Sciatic nerve (tissue), 2 donors: ENCODE data around the gene ANKLE1. TPM values are rescaled to one million over a fixed set of nuclear protein-coding genes. Genes with fewer than 3 reads are reported as not detected.
A peak's percentile ranks its signal among the peaks of the same experiment; 100 is the strongest.

Experiments used
- ATAC-seq: fragments of 200-7000 bp; cut with Tn5 transposase; one replicate; pipeline ENCODE4 v1.9.1; 2020; ENCODE audit warnings: mild to moderate bottlenecking, moderate library complexity
- DNase-seq: peaks from one replicate; pipeline ENCODE4 v3.0.0-alpha.2; 2020; ENCODE audit warnings: low spot score
- intact Hi-C: fragments of 100-400 bp; cut with DNase I; formaldehyde crosslinking; loops from one replicate; pipeline ENCODE4 v1.14.2; 2022
- total RNA-seq: library from RNA; stranded (reverse); fragmentation: NEBNext Ultra II Directional; extraction: Animal tissue kit (Norgen Biotek cat#: 25700); gene quantifications from one replicate; pipeline ENCODE4 v1.2.1, GENCODE V29; 2021
- donor health status: DM: no; HTN: no; CAD: no.
- donor health status: DM: no; HTN: no; CAD: no.

Gene ANKLE1
- total RNA-seq, 1 donor from 2014 or later, result 1.7 TPM

DNA sequence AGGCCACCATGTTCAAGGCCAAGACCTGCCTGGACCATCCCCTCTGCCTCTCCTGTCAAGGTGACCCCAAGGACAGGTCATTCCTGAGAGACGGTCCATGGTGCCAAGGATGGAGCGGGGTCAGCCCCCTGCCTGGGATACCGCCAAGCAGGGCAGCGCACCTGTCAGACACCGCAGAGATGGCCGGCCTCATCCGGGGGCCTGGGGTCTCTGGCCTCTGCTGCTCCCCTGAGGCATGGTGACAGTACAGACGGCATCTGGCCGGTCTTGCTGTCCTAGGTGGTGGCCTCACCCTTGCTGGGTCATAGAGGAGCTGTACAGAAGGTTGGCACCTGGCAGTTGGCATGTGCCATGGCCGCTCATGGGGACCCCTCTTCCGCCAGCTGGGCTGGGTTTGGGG is 38.7 kb downstream of the ANKLE1 start:
- ATAC-seq, result no peak
- intact Hi-C loops, result no loop called here
- no peak for DNase-seq

DNA sequence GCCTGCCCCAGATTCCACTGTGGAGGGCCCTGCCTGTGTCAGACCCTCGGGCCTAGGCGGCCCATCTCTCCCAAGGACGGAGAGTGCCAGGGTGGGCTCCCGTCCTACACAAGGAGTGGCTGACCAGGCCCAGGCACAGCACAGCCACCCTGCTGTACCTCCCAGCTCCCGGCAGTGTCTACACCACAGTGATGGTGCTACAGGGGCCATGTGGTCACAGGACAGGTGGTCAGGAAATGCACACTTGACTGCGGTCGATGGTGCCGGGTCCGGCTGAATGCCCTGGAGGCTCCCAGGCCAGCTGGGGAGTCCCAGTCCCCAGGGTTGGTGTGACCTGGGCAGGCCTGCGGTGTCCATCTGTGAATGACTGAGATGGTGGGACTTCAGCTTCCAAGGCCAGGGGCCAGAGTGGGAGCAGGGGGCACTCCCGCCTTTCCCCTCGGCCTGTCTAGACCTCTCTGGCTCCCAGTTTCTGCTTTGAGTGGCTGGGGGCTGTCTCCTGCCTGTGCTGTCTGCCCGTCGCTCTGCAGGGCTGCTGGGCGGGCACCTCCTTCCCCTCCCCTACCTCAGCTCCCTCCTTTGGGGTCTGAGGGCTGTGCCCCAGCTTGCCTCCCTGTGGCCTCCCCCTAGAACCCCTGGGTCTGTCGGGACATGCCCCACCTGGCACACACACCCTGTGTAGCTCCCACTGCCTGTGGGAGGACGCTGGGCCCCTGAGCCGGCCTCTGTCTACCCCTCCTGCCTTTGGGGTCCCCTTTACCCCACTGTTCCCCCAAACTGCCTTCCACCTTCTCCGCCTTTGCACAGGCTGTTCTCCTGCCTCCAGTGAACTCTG is 40.2 kb downstream of the ANKLE1 start:
- intact Hi-C loops, result no loop called here
- no peak for ATAC-seq

DNA sequence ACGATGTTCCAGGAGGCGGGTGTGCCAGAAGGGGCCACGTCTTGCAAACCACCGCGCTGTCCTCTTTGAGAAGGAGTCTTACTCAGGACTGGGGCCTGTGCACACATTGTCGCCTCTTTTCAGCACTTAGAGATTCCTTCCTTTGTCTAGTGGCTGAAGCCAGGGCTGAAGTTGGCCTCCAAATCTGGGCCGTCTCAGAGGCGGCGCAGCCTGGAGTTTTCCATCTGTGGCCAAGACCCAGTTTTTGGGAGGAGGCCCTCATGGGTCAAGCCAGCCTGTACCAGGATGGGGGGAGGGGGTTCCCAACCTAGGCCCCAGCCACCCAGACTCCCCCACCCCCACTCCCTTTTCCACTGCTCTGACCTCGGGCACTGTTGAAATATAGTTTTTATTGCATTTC is 41.2 kb downstream of the ANKLE1 start:
- intact Hi-C loops, result no loop called here
- ATAC-seq, result peak; percentile 48

More for the DNA sequence above, 40.2 kb downstream of the ANKLE1 start:
- no peak for DNase-seq

DNA sequence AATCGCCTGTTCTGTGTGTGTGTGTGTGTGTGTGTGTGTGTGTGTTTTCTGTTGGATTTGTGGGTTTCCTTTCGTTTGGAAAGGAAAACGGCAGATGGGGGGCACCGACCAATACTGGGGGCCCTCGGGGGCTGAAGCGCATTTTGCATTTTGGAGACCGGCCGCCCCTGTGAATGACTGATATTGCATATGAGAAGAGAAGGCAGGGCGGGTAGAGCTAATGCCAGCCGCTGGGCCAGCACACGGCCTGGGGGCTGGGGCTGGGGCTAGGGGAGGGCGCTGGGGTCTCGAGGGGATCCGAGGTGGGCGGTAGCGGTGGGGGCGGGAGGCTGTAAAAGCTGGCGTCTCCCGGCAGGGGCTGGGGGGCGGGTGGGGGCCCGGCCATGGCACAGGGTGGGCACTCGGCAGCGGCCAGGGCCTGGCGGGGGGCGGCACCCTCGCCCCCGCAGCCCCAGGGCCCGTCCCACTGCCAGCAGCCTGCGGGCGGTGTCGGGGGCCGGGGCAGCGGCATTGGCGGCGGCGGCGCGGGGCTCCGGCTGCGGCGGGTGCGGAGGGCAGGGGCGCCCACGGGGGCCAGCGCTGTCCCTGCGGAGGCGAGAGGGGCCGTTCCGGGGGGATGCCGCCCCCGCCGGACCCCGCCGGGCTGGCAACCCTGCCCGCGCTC is 41.7 kb downstream of the ANKLE1 start:
- DNase-seq (no peak), ATAC-seq (no peak)
- intact Hi-C loops, result no loop called here

More for the DNA sequence above, 41.2 kb downstream of the ANKLE1 start:
- DNase-seq, result no peak

DNA sequence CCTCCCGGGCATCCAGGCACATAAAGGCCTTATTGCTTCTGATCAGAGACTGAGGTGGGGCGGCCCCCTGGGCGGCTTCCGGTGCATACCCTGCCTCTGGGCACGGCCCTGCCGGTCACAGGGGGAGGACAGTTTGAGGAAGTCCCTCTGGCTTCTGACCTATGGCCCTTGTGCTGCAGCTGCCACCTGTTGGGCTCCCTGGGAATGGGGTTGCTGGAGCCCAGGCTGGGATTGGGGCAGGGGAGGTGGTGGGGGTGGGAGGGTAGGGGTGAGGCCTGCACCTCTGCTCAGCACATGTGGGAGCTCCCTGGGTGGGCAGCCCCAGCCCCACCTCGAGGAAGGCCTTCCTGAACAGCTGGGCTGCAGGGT is 42.2 kb downstream of the ANKLE1 start:
- DNase-seq (no peak), ATAC-seq (no peak)
- intact Hi-C loops, result no loop called here

DNA sequence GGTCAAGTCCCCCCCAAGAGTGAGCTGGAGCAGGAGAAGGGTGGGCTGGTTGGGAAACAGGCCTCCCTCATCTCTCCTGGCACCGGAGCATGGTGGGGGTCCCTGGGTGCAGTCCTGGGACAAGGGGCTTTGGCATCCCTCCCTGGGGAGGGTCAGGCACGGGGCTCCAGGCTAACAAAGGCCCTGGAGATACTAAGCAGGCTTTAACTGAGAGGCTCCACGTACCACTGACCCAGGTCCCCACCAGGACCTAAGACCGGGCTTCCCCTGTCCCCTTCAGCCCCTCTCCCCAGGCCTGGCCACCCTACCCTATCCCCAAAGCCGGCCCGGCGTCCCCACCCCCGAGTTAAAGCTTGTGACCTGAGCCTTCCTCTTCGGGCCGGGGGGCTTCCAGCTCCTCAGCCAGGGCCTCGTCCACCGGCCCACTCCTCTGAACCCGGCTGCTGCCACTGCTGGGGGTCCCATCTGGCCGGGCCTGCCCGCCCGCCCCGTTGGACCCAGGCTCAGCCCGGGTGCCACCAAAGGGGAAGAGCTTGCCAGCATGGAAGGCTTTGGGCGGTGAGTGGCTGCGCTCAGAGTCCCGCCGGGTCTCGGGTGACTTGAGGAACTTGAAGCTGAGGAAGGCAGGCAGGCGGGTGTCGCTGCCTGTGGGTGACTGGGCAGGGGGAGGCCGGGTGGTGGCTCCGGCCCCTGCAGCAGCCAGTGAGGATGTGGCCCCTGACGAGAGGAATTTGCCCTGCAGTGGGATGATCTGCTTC is 42.8 kb downstream of the ANKLE1 start:
- no peak for ATAC-seq
- intact Hi-C loops, result no loop called here
- DNase-seq, result no peak

DNA sequence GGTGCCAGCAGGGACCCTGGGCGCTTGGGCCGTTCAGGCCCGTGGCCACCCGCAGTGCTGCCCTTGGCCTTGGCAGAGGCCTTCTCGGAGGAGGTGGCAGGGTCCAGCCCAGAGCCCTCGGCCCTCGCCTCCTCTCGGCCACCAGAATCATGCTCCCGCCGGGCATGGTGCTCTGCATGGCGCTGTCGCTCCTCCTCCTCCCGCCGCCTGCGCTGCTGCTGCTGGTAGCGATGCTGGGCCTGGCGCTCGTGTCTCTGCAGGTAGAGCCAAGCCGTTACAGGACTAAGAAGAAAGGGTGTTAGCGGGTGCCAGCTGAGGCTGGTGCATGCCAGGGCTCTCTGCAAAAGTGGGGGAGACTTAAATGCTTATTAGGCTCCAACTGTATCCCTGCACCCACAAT is 43.4 kb downstream of the ANKLE1 start:
- intact Hi-C loops, result no loop called here
- DNase-seq (no peak), ATAC-seq (no peak)

DNA sequence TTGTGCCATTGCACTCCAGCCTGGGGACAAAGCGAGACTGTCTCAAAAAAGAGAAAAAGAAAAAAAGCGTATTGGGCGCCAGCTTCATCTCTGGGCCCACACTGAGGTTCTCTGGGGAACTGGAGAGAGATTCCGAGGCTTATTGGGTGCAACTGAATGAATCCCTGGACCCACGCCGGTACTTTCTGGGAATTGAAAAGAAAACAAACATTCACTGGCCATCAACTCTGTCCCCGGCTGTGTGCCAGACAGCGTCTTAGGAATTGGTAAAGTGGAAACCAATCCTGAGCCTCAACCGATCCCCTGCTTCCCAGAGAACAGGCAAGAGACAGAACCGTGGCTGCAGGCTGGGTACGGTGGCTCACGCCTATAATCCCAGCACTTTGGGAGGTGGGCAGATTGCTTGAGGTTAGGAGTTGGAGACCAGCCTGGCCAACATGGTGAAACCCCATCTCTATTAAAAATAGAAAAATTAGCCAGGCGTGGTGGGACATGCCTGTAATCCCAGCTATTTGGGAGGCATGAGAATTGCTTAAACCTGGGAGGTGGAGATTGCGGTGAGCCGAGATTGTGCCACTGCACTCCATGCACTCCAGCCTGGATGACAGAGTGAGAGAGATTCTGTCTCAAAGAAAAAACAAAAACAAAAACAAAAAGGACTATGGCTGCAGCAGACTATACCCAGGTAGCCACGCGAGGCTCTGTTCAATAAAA is 44.3 kb downstream of the ANKLE1 start:
- peak; percentile 53 for ATAC-seq

DNA sequence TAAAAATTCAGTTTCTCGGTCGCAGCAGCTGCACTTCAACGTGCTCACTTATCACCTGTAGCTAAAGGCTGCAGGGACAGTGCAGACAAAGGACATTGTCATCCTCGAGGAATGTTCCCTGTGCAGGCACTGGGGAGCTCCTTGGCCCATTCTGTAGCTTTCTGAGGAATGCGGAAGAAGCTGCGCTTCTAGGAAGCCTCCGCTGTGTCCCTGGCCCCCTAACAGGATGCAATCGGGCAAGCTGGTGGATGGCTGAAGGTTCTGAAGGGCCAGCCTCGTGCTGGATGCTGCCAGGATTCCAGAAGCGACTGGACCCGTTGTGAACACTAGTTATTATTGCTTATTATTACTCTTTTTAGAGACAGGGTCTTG is 44.9 kb downstream of the ANKLE1 start:
- peak; percentile 24 for ATAC-seq
- no peak for DNase-seq
- intact Hi-C loops, result no loop called here

More for the DNA sequence above, 44.3 kb downstream of the ANKLE1 start:
- intact Hi-C loops, result no loop called here
- DNase-seq, result peak; percentile 79

DNA sequence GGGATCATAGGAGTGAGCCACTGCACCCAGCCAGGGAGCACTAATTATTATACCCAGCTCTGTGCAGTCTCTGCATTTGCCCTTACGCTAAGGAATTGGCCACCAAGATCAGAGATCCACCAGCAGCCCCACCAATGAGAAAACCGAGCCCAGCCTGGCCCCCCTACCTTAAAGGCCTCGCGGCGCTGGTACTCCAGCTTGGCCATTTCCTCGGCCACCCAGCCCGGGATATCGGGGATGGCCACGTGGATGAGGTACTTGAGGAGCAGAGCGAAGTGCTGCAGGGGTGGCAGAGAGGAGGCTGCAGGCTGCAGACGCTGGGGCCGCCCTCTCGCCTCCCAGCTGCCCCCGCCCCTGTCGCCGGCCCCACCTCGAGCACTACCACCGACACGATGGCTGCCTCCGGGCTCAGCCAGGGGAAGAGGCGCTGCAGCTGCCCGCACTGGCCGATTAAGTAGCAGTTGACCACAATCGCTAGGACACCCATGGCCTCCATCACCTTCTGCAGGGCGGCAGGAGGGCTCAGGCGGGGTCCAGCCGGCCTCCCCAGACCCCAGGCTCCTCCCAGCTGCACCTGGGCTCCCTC is 45.5 kb downstream of the ANKLE1 start:
- no peak for ATAC-seq
- peak; percentile 57 for DNase-seq
- intact Hi-C loops, result no loop called here

DNA sequence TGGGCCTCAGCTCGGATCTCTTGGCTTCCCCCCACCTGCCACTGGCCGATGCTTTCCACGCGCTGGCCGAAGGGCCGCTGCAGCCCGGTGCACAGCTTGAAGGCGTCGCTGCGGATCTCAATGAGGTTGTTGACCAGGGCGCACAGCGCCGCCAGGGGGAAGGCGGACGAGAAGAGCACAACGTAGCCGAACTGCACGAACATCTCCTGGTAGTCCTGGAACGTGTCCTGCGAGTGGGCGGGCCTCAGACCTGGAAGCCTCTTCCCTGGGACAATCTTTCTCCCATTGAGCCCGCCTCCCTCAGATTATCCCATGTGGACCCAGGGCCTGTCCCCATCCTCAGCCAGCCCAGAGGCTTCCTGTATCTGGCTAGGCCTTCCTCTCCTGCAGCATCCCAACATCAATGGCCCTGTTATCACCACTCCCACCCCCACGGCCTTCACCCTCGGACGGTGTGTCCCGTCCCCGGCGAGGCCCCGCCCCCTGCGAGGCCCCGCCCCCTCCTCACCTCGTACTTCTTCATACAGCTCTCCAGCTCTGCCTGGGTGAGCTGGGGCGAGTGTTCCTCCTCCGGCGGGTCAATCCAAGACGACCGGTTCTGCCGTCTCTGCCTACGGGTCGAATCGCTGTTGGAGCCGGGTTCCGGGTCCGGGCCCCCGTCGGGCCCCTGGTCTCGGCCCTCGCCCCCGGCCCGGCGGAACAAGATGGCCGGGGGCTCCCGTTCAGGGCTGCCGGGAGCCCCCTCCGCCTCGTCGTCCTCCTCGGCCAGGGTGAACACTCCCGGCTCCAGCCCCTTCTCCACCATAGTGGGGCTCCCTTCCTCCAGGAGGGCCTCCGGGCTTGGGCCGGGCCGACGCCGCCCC is 46.2 kb downstream of the ANKLE1 start:
- intact Hi-C loops, result no loop called here
- peak; percentile 3 for ATAC-seq
- DNase-seq, result peak; percentile 61

DNA sequence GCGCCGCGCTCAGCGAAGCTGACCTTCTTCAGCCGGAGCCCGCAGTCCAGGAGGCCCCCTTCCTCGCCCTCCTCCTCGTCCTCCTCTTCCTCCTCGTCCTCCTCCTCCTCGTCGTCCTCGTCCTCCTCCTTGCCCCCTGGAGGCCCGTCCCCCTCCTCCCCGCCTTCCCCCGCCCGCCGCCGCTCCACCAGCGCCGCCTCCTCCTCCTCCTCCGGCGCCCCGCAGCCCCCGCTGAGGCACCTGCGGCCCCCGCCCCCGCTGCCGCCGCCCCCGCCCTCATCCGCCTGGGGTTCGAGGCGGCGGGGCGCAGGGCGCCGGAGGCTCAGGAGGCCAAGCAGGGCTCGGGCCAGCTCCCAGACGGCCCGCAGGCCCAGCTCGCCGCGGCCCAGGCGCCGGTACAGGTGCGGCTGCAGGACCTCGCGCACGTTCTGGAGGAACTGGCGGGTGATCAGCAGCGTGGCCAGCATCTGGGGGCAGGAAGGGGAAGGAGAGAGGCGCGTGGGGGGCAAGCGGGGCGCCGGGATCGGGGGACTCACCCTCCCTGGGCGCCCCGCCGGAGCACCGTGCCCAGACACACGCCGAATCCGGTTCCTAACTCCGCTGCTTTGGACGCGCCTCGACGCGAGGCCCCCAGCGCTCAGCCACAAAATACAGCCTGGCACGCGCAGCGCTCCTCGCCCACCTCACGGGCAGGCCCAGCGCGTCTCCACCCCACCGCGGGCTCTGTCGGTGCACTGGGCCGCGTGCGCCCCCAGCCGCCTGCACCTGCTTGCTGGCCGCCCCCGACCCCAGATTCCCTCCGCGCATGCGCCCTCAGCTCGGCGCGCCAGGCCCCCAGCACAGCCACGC is 47.0 kb downstream of the ANKLE1 start:
- DNase-seq, result peak; percentile 56
- intact Hi-C loops, result no loop called here
- no peak for ATAC-seq

DNA sequence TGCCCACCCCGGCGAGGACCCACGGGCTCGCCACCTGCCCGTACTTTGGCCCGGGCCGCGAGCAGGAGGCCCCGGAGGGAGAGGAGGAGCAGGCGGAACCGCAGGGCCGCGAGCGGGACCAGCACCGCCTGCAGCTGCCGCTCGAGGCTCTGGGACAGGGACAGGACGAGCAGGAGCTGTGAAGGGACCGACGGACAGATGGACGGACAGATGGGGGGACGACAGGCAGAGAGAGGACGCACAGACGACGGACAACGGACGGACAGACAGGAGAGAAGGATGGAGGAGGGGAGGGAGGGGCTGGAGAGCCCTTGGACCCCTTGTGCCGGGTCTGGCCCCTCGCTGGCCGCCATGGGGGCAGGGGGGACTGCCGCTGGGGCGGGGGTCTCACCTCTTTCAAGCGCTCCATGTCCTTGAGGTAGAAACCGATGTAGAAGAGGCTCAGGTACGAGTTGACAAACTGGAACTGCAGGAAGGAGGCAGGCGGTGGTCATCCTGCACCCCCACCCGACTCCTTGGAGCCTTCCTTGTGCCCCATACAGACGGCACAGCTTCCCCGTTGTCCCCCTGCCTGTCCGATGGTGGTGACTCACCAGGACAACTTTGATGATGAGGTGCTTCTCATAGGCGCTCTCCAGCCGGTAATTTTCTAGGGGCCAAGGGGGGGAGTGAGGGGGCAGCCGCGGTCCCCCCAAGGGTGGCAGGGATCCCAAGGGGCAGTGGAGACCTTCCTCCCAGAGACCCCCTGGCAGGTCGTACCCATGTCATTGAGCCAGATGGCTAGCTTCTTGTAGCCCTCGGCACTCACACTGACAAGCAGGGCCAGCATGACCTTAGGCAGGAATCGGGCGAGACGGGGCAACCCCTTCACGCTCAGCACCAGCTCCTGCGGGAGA is 47.9 kb downstream of the ANKLE1 start:
- DNase-seq, result peak; percentile 58
- ATAC-seq, result no peak
- intact Hi-C loops, result no loop called here

DNA sequence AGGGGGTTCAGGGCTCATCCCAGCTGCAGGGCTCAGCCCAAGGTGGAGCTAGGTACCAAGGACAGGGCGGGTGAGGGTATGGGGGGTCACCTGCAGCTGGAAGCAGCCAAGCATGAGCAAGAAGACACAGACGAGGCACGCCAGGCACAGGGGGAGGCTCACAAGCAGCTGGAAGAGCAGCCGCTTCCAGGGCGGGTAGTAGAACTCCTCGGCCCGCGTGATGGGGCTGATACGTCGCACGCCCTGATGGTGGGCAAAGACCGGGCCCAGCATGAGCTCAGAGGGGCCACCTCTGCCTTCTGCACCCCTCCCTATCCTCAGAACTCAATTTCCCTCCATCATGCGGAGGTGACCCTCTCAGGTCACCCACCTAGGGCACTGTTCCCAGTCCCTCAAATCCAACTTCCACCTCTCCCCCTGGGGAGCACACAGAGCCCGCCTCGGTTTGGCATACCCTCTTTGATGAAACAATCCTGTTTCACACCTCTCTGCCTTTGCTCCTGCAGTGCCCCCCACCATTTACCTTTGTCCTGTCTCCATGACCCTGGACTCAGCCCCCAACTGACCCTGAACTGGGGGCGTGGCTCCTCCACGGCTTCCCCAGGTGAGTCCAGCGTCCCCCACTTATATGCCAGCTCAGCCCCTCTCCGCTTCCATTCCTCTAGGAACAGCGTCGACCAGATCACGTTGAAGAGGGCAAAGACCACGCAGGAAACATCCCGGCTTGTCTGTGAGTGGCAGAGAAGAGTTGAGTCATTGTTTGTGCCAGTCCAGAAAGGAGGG is 48.8 kb downstream of the ANKLE1 start:
- no peak for ATAC-seq
- no peak for DNase-seq
- intact Hi-C loops, result no loop called here

DNA sequence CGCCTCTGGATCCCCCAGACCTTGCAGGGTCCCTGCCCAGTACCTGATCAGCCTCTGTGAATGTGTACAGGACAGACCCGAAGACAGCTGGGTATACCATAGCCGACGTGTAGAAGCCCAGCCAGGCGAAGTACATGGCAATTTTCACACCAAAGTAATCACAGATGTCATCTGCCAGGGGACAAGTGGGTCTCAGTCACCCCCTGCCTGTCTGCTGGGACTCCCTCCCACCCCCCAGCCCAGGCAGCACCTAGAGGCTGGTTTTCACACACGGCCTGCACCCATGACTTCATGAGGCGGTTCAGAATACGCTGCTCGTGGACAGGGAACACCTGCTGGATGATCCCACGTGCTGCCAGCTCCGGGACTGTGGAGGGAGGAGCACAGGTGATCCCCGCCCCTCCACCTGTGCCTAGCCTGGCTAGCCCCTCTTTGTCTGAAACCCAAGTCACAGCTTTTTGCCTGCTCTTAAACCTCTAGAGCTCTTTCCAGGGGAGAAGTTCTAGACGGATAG is 49.4 kb downstream of the ANKLE1 start:
- DNase-seq (peak; percentile 57), ATAC-seq (no peak)
- intact Hi-C loops, result no loop called here
